Kidney tubule cell (primary cell): ENCODE results near the gene GNAT3.

Source experiments
- DNase-seq: peaks from one replicate; pipeline ENCODE4 v3.0.0-alpha.2; 2018; ENCODE audit warnings: low spot score

The GNAT3 gene

GRCh38 chr7:80417211-80417793 is 94.6 kb downstream of the GNAT3 start:
- DNase-seq = no peak

GRCh38 chr7:80415522-80415921 is 96.3 kb downstream of the GNAT3 start:
- no peak for DNase-seq

- no peak for DNase-seq
Observed at GRCh38 chr7:80415114-80415513, 96.8 kb downstream of the GNAT3 start.

- DNase-seq = no peak
Observed at GRCh38 chr7:80414331-80414730, 97.5 kb downstream of the GNAT3 start.

GRCh38 chr7:80413383-80413945 is 98.4 kb downstream of the GNAT3 start:
- no peak for DNase-seq

GRCh38 chr7:80412842-80413241 is 99.0 kb downstream of the GNAT3 start:
- DNase-seq = no peak

- DNase-seq = no peak
Observed at GRCh38 chr7:80411621-80412020, 100.2 kb downstream of the GNAT3 start.

- DNase-seq = peak; percentile 11
Observed at GRCh38 chr7:80410081-80410480, 101.8 kb downstream of the GNAT3 start.
